Body of pancreas (tissue), 4 donors: ENCODE results near the gene METRNL.

ENCODE experiments used
- CTCF ChIP-seq, 7 experiments: fragments of 450-650 bp in 4 of 7; fragments of 200-600 bp in 3 of 7; sonication (generic) in 3 of 7; IDR thresholded peaks; one replicate each; pipeline ENCODE4 v1.5.1; 2016 to 2019; ENCODE audit warnings: antibody characterized with exemption in 7 of 7
- POLR2A ChIP-seq, 3 donors: fragments of 450-650 bp; IDR thresholded peaks; one replicate each; pipeline ENCODE4 v1.6.1; 2016; ENCODE audit warnings: antibody characterized with exemption in 3 of 3, mild to moderate bottlenecking in 2 of 3

GRCh38 chr17:83057397-83057761 lies 22.0 kb upstream of the METRNL start:
- no peak for TF ChIP-seq POLR2A (IDR thresholded peaks at IDR 0.05)
- no peak for TF ChIP-seq CTCF (IDR thresholded peaks at IDR 0.05)
